Fibroblast of lung (primary cell): Measurements from ENCODE around the gene MANBA. TPM values are rescaled to one million over a fixed set of nuclear protein-coding genes. Genes with fewer than 3 reads are reported as not detected.

ENCODE experiments used
- DNase-seq, 2 donors: peaks; one replicate each; pipeline versions ENCODE4 v3.0.0 to v3.0.0-alpha.2; 2010; ENCODE audit warnings: low read depth in 2 of 2
- H2AFZ ChIP-seq: 2 replicates; pipeline ENCODE4 v1.5.1; 2012; ENCODE audit warnings: low read length, control low read depth, inconsistent platforms
- H3K27ac ChIP-seq: 2 replicates; pipeline ENCODE4 v1.5.1; 2011; ENCODE audit warnings: low read length, control low read depth; ENCODE audit not compliant: insufficient read depth
- H3K27me3 ChIP-seq: 2 replicates; pipeline ENCODE4 v1.5.1; 2011; ENCODE audit warnings: mild to moderate bottlenecking, low read length; ENCODE audit not compliant: control insufficient read depth, insufficient read depth
- H3K36me3 ChIP-seq: 2 replicates; pipeline ENCODE4 v1.5.1; 2011; ENCODE audit warnings: low read length; ENCODE audit not compliant: control insufficient read depth, insufficient read depth
- H3K4me1 ChIP-seq: 2 replicates; pipeline ENCODE4 v1.5.1; 2011; ENCODE audit warnings: low read length; ENCODE audit not compliant: control insufficient read depth, insufficient read depth; ENCODE audit errors: extremely low read depth
- H3K4me2 ChIP-seq: 2 replicates; pipeline ENCODE4 v1.5.1; 2011; ENCODE audit warnings: low read length, control low read depth; ENCODE audit not compliant: insufficient read depth; ENCODE audit errors: extremely low read depth
- H3K4me3 ChIP-seq, 4 experiments: fragments of 200-600 bp in 1 of 4; sonication (generic) in 1 of 4; replicated peaks in 1 of 4; 2 replicates each; pipeline ENCODE4 v1.5.1; 2011 to 2016; ENCODE audit warnings: low read length in 4 of 4, low read depth in 3 of 4, mild to moderate bottlenecking in 3 of 4, control low read depth in 2 of 4, inconsistent platforms in 1 of 4, mixed read lengths in 1 of 4; ENCODE audit not compliant: insufficient read depth in 1 of 4; ENCODE audit errors: control extremely low read depth in 1 of 4
- H3K79me2 ChIP-seq: 2 replicates; pipeline ENCODE4 v1.5.1; 2012; ENCODE audit warnings: mild to moderate bottlenecking, low read length, inconsistent platforms; ENCODE audit not compliant: control insufficient read depth, insufficient read depth
- H3K9ac ChIP-seq: 2 replicates; pipeline ENCODE4 v1.5.1; 2011; ENCODE audit warnings: mild to moderate bottlenecking, low read length, control low read depth; ENCODE audit not compliant: insufficient read depth
- H3K9me3 ChIP-seq: 2 replicates; pipeline ENCODE4 v1.5.1; 2012; ENCODE audit warnings: low read depth, low read length; ENCODE audit not compliant: control insufficient read depth, insufficient read depth
- H4K20me1 ChIP-seq: 2 replicates; pipeline ENCODE4 v1.5.1; 2011; ENCODE audit warnings: low read length; ENCODE audit not compliant: control insufficient read depth, insufficient read depth; ENCODE audit errors: extremely low read depth
- CTCF ChIP-seq, 2 donors: IDR thresholded peaks in 1 of 2; conservative IDR thresholded peaks in 1 of 2; 1 replicate in 1 of 2; 2 replicates in 1 of 2; pipeline ENCODE4 v1.5.1; 2011 to 2012; ENCODE audit warnings: low read length in 2 of 2, control low read depth in 1 of 2, inconsistent platforms in 1 of 2, low read depth in 1 of 2, mild to moderate bottlenecking in 1 of 2
- EZH2 ChIP-seq: IDR thresholded peaks from 2 replicates; pipeline ENCODE4 v1.5.1; 2012; ENCODE audit warnings: low read length, control low read depth, mild to moderate bottlenecking; ENCODE audit errors: missing control alignments
- polyA plus RNA-seq, 2 donors: library from polyadenylated mRNA; depleted of rRNA in 1 of 2; stranded (reverse) in 1 of 2; unstranded in 1 of 2; fragments of >200 nt; gene quantifications; 2 replicates each; pipeline ENCODE4 v1.2.1, GENCODE V29; 2011 to 2012; ENCODE audit warnings: missing spikeins in 1 of 2
- total RNA-seq: library from RNA; depleted of rRNA; stranded (reverse); fragments of >200 nt; gene quantifications from 2 replicates; pipeline ENCODE4 v1.2.1, GENCODE V29; 2014

Gene MANBA
- total and polyA plus RNA-seq, 2 donors (not counting 1 experiment from before 2014, with no cell fraction given), result 13.4 to 97.9 TPM

- H3K9ac ChIP-seq, result no peak overlapping the region
- H3K4me1 ChIP-seq, result no peaks in the 10 kb centered on the region
- no peaks in the 10 kb centered on the region for H4K20me1 ChIP-seq
- H3K27me3 ChIP-seq, result no peaks in the 10 kb centered on the region
- TF ChIP-seq EZH2 (no peak), CTCF (conservative IDR thresholded peaks at IDR 0.05 in 1 of 2, IDR thresholded peaks at IDR 0.05 in 1 of 2; ENCODE audit: low read depth in 1 of 2, low read length in 2 of 2) (no peak)
- H3K27ac ChIP-seq, result peak overlapping the region; percentile 33
- DNase-seq, result peak in 1 of 2 donors; percentile 5
- no peaks in the 10 kb centered on the region for H3K79me2 ChIP-seq
- H3K4me2 ChIP-seq, result peak overlapping the region; percentile 51
- no peak overlapping the region for H3K4me3 ChIP-seq
- no peaks in the 10 kb centered on the region for H3K9me3 ChIP-seq
- peaks cover 1% of the 10 kb centered on the region for H3K36me3 ChIP-seq
- peak overlapping the region; percentile 43 for H2AFZ ChIP-seq
These were observed 68.3 kb downstream of the MANBA start for GRCh38 chr4:102692474-102692873.

GRCh38 chr4:102687982-102688433, 72.8 kb downstream of the MANBA start:
- H3K9ac ChIP-seq, result no peak overlapping the region

GRCh38 chr4:102687373-102687981, 73.3 kb downstream of the MANBA start:
- Histone ChIP-seq H3K4me2 (no peak overlapping the region), H3K79me2 (no peaks in the 10 kb centered on the region)

More at GRCh38 chr4:102687982-102688433, 72.8 kb downstream of the MANBA start:
- Histone ChIP-seq H3K4me1 (peaks cover 3% of the 10 kb centered on the region), H3K27me3 (no peaks in the 10 kb centered on the region), H4K20me1 (no peaks in the 10 kb centered on the region), H3K36me3 (peaks cover 1% of the 10 kb centered on the region), H3K4me2 (no peak overlapping the region), H3K4me3 (no peak overlapping the region), H2AFZ (no peak overlapping the region), H3K27ac (no peak overlapping the region), H3K79me2 (no peaks in the 10 kb centered on the region), H3K9me3 (no peaks in the 10 kb centered on the region)
- DNase-seq, result no peak
- TF ChIP-seq CTCF (conservative IDR thresholded peaks at IDR 0.05 in 1 of 2, IDR thresholded peaks at IDR 0.05 in 1 of 2; ENCODE audit: low read depth in 1 of 2, low read length in 2 of 2) (no peak), EZH2 (no peak)

More at GRCh38 chr4:102687373-102687981, 73.3 kb downstream of the MANBA start:
- no peak overlapping the region for H2AFZ ChIP-seq
- H3K4me3 ChIP-seq, result no peak overlapping the region
- H3K27ac ChIP-seq, result no peak overlapping the region
- no peak overlapping the region for H3K9ac ChIP-seq
- no peaks in the 10 kb centered on the region for H3K27me3 ChIP-seq
- H3K4me1 ChIP-seq, result peaks cover 3% of the 10 kb centered on the region
- H3K9me3 ChIP-seq, result no peaks in the 10 kb centered on the region
- peaks cover 1% of the 10 kb centered on the region for H3K36me3 ChIP-seq
- H4K20me1 ChIP-seq, result no peaks in the 10 kb centered on the region
- no peak for TF ChIP-seq EZH2
- TF ChIP-seq CTCF (conservative IDR thresholded peaks at IDR 0.05 in 1 of 2, IDR thresholded peaks at IDR 0.05 in 1 of 2; ENCODE audit: low read depth in 1 of 2, low read length in 2 of 2), result no peak
- peak in 1 of 2 donors; percentile 75 for DNase-seq
